ENCODE measurements around the gene GPC3. TPM values are rescaled to one million over a fixed set of nuclear protein-coding genes. Genes with fewer than 3 reads are reported as not detected.

Gene GPC3
- total RNA-seq, 2 experiments from 2014 or later = 0.25 to 0.59 TPM

- Mint-ChIP-seq H3K27me3 (no peaks in the 10 kb centered on the region), H3K27ac (no peak overlapping the region), H3K4me1 (ENCODE audit: low read depth) (no peaks in the 10 kb centered on the region), H3K36me3 (ENCODE audit: low read depth) (no peaks in the 10 kb centered on the region), H3K9me3 (peaks cover 3% of the 10 kb centered on the region), H3K4me3 (no peak overlapping the region)
- no peak for DNase-seq
- H3K27me3 ChIP-seq (ENCODE audit: control insufficient read depth in 1 of 2, insufficient read depth in 2 of 2, low read length in 2 of 2) = no peaks in the 10 kb centered on the region
- H3K4me3 ChIP-seq (ENCODE audit: low read length) = no peak overlapping the region
- ChIA-PET POLR2A (no interaction called here), CTCF (interaction anchor here (1.0 kb wide), 1 partner anchor 121 kb away, joined by 3 read pairs; no protein-coding TSS in a partner anchor)
- no peaks in the 10 kb centered on the region for H3K9me3 ChIP-seq (ENCODE audit: control insufficient read depth in 1 of 2, insufficient read depth in 1 of 2, low read length in 2 of 2)
- H3K4me1 ChIP-seq (ENCODE audit: insufficient read depth, low read length) = no peaks in the 10 kb centered on the region
- no peak overlapping the region for H3K27ac ChIP-seq (ENCODE audit: low read depth in 1 of 2, low read length in 2 of 2)
- ATAC-seq (ENCODE audit: poor library complexity) = no peak
- no peak for TF ChIP-seq CTCF (IDR thresholded peaks at IDR 0.05)
- intact Hi-C loops (cut with DNase I, micrococcal nuclease) = no loop called here
- H3K36me3 ChIP-seq (ENCODE audit: insufficient read depth, low read length) = no peaks in the 10 kb centered on the region
Measured at GRCh38 chrX:133913009-133913408, 72.4 kb downstream of the GPC3 start.

- ATAC-seq (ENCODE audit: poor library complexity) (no peak), DNase-seq (no peak)
- intact Hi-C loops (cut with DNase I, micrococcal nuclease) = no loop called here
- no peaks in the 10 kb centered on the region for H3K4me1 ChIP-seq (ENCODE audit: insufficient read depth, low read length)
- Mint-ChIP-seq H3K4me1 (ENCODE audit: low read depth) (no peaks in the 10 kb centered on the region), H3K27me3 (no peaks in the 10 kb centered on the region), H3K9me3 (peaks cover 2% of the 10 kb centered on the region), H3K36me3 (ENCODE audit: low read depth) (no peaks in the 10 kb centered on the region), H3K27ac (no peak overlapping the region), H3K4me3 (no peak overlapping the region)
- no peaks in the 10 kb centered on the region for H3K36me3 ChIP-seq (ENCODE audit: insufficient read depth, low read length)
- ChIA-PET POLR2A (interaction anchor here (0.6 kb wide), 1 partner anchor 525 kb away, joined by 4 read pairs; no protein-coding TSS in a partner anchor), CTCF (no interaction called here)
- no peaks in the 10 kb centered on the region for H3K9me3 ChIP-seq (ENCODE audit: control insufficient read depth in 1 of 2, insufficient read depth in 1 of 2, low read length in 2 of 2)
- no peak overlapping the region for H3K27ac ChIP-seq (ENCODE audit: low read depth in 1 of 2, low read length in 2 of 2)
- no peaks in the 10 kb centered on the region for H3K27me3 ChIP-seq (ENCODE audit: control insufficient read depth in 1 of 2, insufficient read depth in 2 of 2, low read length in 2 of 2)
- TF ChIP-seq CTCF (IDR thresholded peaks at IDR 0.05) = no peak
- no peak overlapping the region for H3K4me3 ChIP-seq (ENCODE audit: low read length)
Measured at GRCh38 chrX:133911825-133912495, 73.4 kb downstream of the GPC3 start.

GRCh38 chrX:133910539-133910938 is 74.9 kb downstream of the GPC3 start:
- H3K36me3 Mint-ChIP-seq (ENCODE audit: low read depth) = no peaks in the 10 kb centered on the region
- no peaks in the 10 kb centered on the region for H3K9me3 Mint-ChIP-seq
- no peak overlapping the region for H3K27ac Mint-ChIP-seq

More at GRCh38 chrX:133910539-133910938, 74.9 kb downstream of the GPC3 start:
- no peaks in the 10 kb centered on the region for H3K27me3 Mint-ChIP-seq
- POLR2A ChIA-PET = no interaction called here
- no peaks in the 10 kb centered on the region for H3K27me3 ChIP-seq (ENCODE audit: control insufficient read depth in 1 of 2, insufficient read depth in 2 of 2, low read length in 2 of 2)
- no peaks in the 10 kb centered on the region for H3K4me1 ChIP-seq (ENCODE audit: insufficient read depth, low read length)
- CTCF ChIA-PET = no interaction called here
- H3K36me3 ChIP-seq (ENCODE audit: insufficient read depth, low read length) = no peaks in the 10 kb centered on the region
- intact Hi-C loops (cut with DNase I, micrococcal nuclease) = no loop called here
- H3K4me3 Mint-ChIP-seq = no peak overlapping the region
- TF ChIP-seq CTCF (IDR thresholded peaks at IDR 0.05) = no peak
- ATAC-seq (ENCODE audit: poor library complexity) = no peak
- H3K9me3 ChIP-seq (ENCODE audit: control insufficient read depth in 1 of 2, insufficient read depth in 1 of 2, low read length in 2 of 2) = no peaks in the 10 kb centered on the region
- H3K4me3 ChIP-seq (ENCODE audit: low read length) = no peak overlapping the region
- H3K27ac ChIP-seq (ENCODE audit: low read depth in 1 of 2, low read length in 2 of 2) = no peak overlapping the region
- H3K4me1 Mint-ChIP-seq (ENCODE audit: low read depth) = no peaks in the 10 kb centered on the region
- DNase-seq = no peak

Measured in CD4-positive, alpha-beta T cell (primary cell).